ENCODE measurements around the gene KIAA1614.

- TF ChIP-seq CTCF (IDR thresholded peaks at IDR 0.05; ENCODE audit: insufficient read depth, low read length), result no peak
- no peak for TF ChIP-seq POLR2AphosphoS5 (IDR thresholded peaks at IDR 0.05; ENCODE audit: low read depth)
Observed at GRCh38 chr1:180906511-180906910, 6.2 kb upstream of the KIAA1614 start.

Measured in HL-60 (cell line).